Prostate gland (tissue), 2 donors: Measurements from ENCODE around the gene CCDC169. TPM values are rescaled to one million over a fixed set of nuclear protein-coding genes. Genes with fewer than 3 reads are reported as not detected.
A peak's percentile ranks its signal among the peaks of the same experiment; 100 is the strongest.

Experiments
- DNase-seq: peaks from one replicate; pipeline ENCODE4 v3.0.0-alpha.2; 2019; ENCODE audit warnings: low spot score
- H3K27ac ChIP-seq, 2 donors: fragments of 200-600 bp; sonication (generic); 2 replicates each; pipeline ENCODE4 v1.5.1; 2017 to 2019
- H3K27me3 ChIP-seq: fragments of 200-600 bp; sonication (generic); replicated peaks from 2 replicates; pipeline ENCODE4 v1.5.1; 2019; ENCODE audit not compliant: insufficient read depth
- H3K36me3 ChIP-seq, 2 donors: fragments of 200-600 bp; sonication (generic); 1 replicate in 1 of 2; 2 replicates in 1 of 2; pipeline versions ENCODE4 v1.5.1 to v1.8.1; 2017 to 2019
- H3K4me1 ChIP-seq: fragments of 200-600 bp; sonication (generic); replicated peaks from 2 replicates; pipeline ENCODE4 v1.5.1; 2019
- H3K4me3 ChIP-seq, 2 donors: fragments of 200-600 bp; sonication (generic); 2 replicates each; pipeline ENCODE4 v1.5.1; 2017 to 2019
- H3K9me3 ChIP-seq: fragments of 200-600 bp; sonication (generic); 2 replicates; pipeline ENCODE4 v1.5.1; 2017
- POLR2A ChIP-seq: fragments of 450-650 bp; IDR thresholded peaks from one replicate; pipeline ENCODE4 v1.6.1; 2016; ENCODE audit warnings: antibody characterized with exemption, mild to moderate bottlenecking
- POLR2AphosphoS5 ChIP-seq: sonication (generic); formaldehyde crosslinking; IDR thresholded peaks from one replicate; pipeline ENCODE4 v1.6.1; 2017; ENCODE audit warnings: antibody characterized with exemption
- WGBS: methylation state at CpG from one replicate; pipeline ENCODE4 v1.1.5; 2018; 5-methylcytosine and 5-hydroxymethylcytosine counted together
- intact Hi-C: fragments of 100-400 bp; cut with DNase I; formaldehyde crosslinking; loops from one replicate; pipeline ENCODE4 v1.14.2; 2022
- total RNA-seq, 2 donors: library from RNA; depleted of rRNA; stranded (reverse); fragments of >200 nt; gene quantifications; one replicate each; pipeline ENCODE4 v1.1.0, GENCODE V29; 2016
- TF ChIP-seq, protein P1 (sequence below), 4 experiments: fragments of 200-600 bp in 2 of 4; fragments of 450-650 bp in 2 of 4; sonication (generic) in 2 of 4; IDR thresholded peaks; 1 replicate in 3 of 4; 2 replicates in 1 of 4; pipeline ENCODE4 v1.5.1; 2016 to 2019; ENCODE audit warnings: antibody characterized with exemption in 4 of 4, mild to moderate bottlenecking in 2 of 4, moderate library complexity in 2 of 4

CCDC169 gene
- total RNA-seq, 2 donors from 2014 or later, result 4.1 to 4.3 TPM

GRCh38 chr13:36294096-36294495 is 3.5 kb downstream of the CCDC169 start:
- Histone ChIP-seq H3K27ac (peak overlapping the region; percentile 57 to 76), H3K27me3 (no peaks in the 10 kb centered on the region), H3K9me3 (no peaks in the 10 kb centered on the region), H3K4me3 (no peak overlapping the region), H3K4me1 (peaks cover 11% of the 10 kb centered on the region), H3K36me3 (no peaks in the 10 kb centered on the region)
- intact Hi-C loops, result no loop called here
- DNase-seq, result peak; percentile 65
- WGBS, result 49% methylated on average over 3 of the region's 3 CpGs
- no peak for TF ChIP-seq POLR2A
- TF ChIP-seq POLR2AphosphoS5, result peak; percentile 79
- TF ChIP-seq, protein P1, sequence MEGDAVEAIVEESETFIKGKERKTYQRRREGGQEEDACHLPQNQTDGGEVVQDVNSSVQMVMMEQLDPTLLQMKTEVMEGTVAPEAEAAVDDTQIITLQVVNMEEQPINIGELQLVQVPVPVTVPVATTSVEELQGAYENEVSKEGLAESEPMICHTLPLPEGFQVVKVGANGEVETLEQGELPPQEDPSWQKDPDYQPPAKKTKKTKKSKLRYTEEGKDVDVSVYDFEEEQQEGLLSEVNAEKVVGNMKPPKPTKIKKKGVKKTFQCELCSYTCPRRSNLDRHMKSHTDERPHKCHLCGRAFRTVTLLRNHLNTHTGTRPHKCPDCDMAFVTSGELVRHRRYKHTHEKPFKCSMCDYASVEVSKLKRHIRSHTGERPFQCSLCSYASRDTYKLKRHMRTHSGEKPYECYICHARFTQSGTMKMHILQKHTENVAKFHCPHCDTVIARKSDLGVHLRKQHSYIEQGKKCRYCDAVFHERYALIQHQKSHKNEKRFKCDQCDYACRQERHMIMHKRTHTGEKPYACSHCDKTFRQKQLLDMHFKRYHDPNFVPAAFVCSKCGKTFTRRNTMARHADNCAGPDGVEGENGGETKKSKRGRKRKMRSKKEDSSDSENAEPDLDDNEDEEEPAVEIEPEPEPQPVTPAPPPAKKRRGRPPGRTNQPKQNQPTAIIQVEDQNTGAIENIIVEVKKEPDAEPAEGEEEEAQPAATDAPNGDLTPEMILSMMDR (IDR thresholded peaks at IDR 0.05), result no peak

DNA sequence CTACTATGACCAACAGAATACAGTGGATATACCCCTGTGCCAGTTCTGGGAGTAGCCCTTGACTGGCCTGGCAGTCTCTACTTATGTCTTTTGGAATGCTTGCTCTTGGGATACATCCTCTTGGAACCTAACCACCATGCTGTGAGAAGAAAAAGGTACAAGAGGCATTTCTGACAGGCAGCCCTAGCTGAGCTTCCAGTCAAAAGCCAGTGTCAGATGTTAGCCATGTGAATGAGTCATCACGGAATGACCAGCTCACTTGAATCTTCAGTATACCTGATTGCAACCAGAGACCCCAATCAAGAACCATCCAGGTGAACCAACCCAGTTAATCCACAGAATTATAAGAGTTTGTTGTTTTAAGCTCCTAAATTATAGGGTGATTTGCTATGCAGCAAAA is 4.1 kb downstream of the CCDC169 start:
- Histone ChIP-seq H3K36me3 (no peaks in the 10 kb centered on the region), H3K27ac (peak overlapping the region; percentile 57 to 76), H3K27me3 (no peaks in the 10 kb centered on the region), H3K4me3 (no peak overlapping the region), H3K9me3 (no peaks in the 10 kb centered on the region), H3K4me1 (peaks cover 7% of the 10 kb centered on the region)
- DNase-seq, result no peak
- intact Hi-C loops, result no loop called here
- TF ChIP-seq, protein P1 (IDR thresholded peaks at IDR 0.05), result no peak
- no peak for TF ChIP-seq POLR2AphosphoS5
- TF ChIP-seq POLR2A, result no peak
- WGBS, result 92% methylated on average over 1 of the region's 1 CpG

GRCh38 chr13:36288794-36289391 is 8.7 kb downstream of the CCDC169 start:
- no peak overlapping the region for H3K27ac ChIP-seq
- H3K27me3 ChIP-seq, result no peaks in the 10 kb centered on the region
- peaks cover 6% of the 10 kb centered on the region for H3K4me1 ChIP-seq
- H3K9me3 ChIP-seq, result no peaks in the 10 kb centered on the region
- no peak for DNase-seq
- intact Hi-C loops, result loop anchor here (10.0 kb wide), 1 partner anchor 106 kb away; no protein-coding TSS in a partner anchor
- H3K4me3 ChIP-seq, result no peak overlapping the region
- TF ChIP-seq, protein P1 (IDR thresholded peaks at IDR 0.05), result no peak
- no peaks in the 10 kb centered on the region for H3K36me3 ChIP-seq

GRCh38 chr13:36286006-36286405 is 11.6 kb downstream of the CCDC169 start:
- Histone ChIP-seq H3K36me3 (no peaks in the 10 kb centered on the region), H3K9me3 (no peaks in the 10 kb centered on the region), H3K4me3 (no peak overlapping the region), H3K27me3 (no peaks in the 10 kb centered on the region), H3K27ac (no peak overlapping the region), H3K4me1 (no peaks in the 10 kb centered on the region)
- intact Hi-C loops, result loop anchor here (10.0 kb wide), 1 partner anchor 109 kb away; no protein-coding TSS in a partner anchor
- 84% methylated on average over 2 of the region's 2 CpGs for WGBS
- no peak for TF ChIP-seq POLR2AphosphoS5
- TF ChIP-seq, protein P1 (IDR thresholded peaks at IDR 0.05), result no peak
- no peak for TF ChIP-seq POLR2A
- no peak for DNase-seq

DNA sequence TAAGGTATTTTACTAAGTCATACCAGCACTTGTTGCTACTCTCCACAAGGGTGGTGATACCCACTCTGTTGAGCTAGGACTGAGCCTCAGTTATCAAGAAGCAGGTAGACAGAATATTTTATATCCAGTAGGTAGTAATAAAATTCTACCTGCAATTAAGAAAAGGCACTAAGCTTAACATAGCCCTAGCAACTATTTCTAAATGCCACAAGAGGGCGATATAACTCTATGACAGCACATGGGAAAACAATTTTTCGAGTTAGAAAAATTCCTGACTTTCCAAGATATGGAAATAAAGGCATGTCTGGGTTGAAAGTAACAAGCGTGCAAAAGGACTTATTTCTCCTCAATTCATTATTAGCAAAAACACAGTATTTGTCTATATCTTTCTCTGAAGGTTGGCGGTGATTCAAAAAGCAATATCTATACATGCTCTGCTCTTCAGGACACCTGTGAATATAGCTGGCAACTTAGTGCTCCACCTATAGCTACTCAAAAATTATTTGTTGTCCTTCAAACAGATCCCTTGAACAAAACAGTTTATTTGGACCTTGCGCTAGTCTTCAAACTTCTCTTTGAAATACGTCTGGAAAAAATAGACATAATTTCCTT is 14.7 kb downstream of the CCDC169 start:
- TF ChIP-seq, protein P1 (IDR thresholded peaks at IDR 0.05), result peak; percentile 47 to 80 (median 78)
- no peak for TF ChIP-seq POLR2AphosphoS5
- no peaks in the 10 kb centered on the region for H3K27me3 ChIP-seq
- no peak overlapping the region for H3K27ac ChIP-seq
- no peak for DNase-seq
- no peaks in the 10 kb centered on the region for H3K4me1 ChIP-seq
- no peak overlapping the region for H3K4me3 ChIP-seq
- intact Hi-C loops, result loop anchor here (5.0 to 10.0 kb wide), 2 partner anchors 112 to 454 kb away; no protein-coding TSS in a partner anchor
- WGBS, result 50% methylated on average over 6 of the region's 6 CpGs
- no peaks in the 10 kb centered on the region for H3K9me3 ChIP-seq
- H3K36me3 ChIP-seq, result no peaks in the 10 kb centered on the region
